NCI-H2227 (cell line): Measurements from ENCODE around the gene RAB3GAP2.
"Not testable (repeated sequence)": the region's sequence is repeated elsewhere in the genome, so short reads cannot be mapped to it uniquely, and the experiment has no call there.

Experiments
- DNase-seq: peaks from one replicate; lab custom pipeline; 2025; ENCODE audit not compliant: unreplicated experiment; lab: John Stamatoyannopoulos, UW

Gene RAB3GAP2

DNA sequence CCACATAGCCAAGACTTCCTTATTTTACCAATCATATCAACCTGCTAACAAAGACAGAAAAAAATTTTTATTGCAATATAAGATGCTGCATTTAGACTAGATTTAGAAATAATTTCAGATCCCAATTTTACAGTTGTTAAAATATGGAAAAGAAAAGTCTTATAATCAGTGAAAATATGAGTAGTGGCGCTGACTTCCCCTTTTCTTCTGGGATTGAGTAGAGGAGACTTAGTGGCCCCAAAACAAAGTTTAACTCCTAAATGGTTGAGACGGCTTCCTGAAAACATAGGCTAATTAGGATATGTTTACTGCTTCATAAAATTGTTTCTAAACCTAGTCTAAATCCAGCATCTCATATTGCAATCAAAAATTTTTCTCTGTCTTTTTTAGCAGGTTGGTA lies 68.4 kb downstream of the RAB3GAP2 start:
- no peak for DNase-seq

DNA sequence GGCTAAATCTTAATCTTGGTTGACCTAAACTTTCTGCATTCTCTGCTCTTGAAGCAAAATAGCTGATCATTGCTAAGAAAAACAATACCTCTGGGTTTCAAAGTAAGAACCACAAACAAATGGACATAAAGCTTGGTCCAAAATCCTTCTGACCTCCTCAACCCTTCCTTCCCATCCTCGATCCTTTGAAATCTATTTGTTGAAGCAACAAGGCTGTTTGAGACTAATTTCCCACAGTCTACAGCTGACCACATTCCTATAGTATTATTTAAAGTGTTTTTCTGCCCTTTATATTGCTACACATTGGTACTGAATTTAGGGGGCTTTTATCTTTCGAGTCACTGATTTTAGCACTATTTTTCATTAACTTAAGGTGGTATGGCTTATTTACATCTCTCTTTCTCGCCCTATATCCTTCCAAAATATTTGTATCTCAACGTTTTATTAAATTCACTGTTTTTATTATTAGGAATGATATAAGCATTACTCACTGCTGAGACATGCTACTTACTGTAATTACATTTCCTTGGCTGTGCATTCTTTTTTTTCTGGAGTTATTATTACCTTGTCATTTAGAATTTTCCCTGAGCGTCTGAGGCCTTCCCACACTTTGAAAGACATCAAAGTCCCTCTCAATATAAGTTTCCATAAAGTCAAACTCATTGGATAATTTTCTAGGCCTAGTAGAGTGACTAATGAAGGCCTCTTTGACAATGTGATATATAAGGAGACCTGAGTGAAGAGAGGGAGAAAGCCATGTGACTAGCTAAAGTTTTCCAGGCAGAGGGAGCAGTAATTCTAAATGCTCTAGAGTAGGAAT lies 73.9 kb downstream of the RAB3GAP2 start:
- DNase-seq, result no peak

DNA sequence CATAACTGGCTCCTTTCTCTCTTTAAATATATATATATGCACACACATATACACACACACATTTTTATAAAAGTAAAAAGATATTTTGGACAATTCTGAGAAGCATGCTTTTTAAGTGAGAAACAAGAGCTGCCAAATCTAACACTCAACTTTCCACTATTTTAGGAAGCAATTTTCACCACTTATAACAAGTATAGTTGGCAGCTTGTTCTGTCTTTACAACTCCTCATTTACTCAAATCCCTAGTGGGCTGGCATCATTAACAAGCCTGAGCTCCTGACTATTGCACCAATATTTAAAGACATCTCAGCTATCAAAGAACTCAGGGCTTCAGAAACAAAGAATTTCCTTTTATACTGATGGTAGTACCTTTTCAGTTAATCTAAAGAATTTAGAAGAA lies 76.6 kb downstream of the RAB3GAP2 start:
- DNase-seq, result no peak

DNA sequence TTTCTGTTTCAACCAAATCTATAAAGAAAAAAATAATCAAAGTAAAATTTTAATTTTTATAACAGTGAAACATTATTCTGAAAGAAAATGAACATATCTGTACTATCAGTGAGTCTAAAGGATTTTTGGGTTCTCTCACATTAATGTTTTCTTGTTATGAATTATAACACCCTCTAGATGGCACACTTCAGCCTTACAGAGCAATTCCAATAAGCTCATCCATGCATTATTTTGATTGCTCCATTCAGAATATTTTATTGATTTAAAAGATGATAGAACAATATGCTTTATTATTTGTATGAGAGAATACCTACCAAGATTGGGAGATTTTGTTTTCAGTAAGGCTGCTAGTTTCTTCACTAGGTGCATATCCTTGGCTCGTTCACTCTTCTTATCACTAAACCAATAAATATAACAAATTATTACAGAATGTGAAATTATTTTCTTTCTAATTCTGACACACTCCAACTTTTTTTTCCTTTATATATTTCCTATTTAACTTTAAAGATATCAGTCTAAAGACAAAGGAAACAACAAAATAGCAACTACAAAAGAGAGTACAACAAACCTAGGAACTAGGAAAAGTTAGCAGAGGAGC lies 82.4 kb downstream of the RAB3GAP2 start:
- peak; percentile 39 for DNase-seq

DNA sequence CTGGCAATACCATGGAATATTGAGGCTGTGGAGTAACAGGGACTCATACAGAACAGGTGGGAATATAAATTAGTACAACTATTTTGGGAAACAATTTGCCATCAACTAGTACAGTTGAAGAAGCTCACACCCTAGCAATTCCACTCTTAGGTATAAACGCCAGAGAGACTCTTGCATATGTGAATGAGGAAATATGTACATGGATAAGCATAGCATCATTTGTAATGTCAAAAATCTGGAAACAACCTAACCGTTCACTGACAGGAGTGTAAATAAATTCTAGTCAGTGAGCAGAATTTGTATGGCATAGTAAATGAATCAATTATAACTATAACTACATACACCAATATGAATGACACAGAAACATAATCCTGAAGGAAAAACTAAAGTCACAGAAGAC lies 83.7 kb downstream of the RAB3GAP2 start:
- no peak for DNase-seq

DNA sequence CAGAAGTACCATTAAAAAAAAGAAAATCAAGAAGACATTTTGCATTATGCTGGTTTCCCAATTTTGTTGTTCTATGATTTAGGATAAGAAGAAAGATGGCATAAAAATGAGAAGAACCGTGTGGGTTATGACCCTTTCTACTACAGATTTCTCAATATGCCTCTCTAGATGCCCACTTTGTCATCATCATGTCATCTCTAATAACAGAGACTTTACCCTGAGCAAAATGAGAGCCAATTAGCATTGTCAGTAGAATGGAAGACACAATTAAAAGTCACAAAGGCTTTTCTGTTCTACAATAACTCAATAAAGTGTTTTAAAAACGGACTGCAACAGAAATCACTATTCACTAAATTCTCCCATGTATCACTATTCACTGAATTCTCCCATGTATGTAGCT lies 85.5 kb downstream of the RAB3GAP2 start:
- DNase-seq, result peak; percentile 27

DNA sequence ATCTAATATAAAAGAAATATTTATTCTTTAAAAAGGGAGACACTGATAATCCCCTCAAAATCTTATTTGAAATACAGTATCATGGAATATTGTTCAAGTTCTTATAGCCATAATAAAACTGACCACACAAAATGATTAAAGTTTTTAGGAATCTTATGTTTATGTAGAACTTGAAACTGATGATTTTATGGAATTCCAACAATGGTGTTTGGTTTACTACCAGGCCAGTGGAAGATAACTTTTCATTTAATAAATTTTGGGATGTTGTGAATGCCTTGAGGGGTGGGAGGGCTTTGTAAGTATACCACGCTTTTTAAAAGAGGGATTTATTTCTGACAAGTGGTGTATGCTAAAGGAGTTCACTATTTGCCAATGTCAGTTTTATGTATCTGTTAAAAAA lies 87.7 kb downstream of the RAB3GAP2 start:
- no peak for DNase-seq

DNA sequence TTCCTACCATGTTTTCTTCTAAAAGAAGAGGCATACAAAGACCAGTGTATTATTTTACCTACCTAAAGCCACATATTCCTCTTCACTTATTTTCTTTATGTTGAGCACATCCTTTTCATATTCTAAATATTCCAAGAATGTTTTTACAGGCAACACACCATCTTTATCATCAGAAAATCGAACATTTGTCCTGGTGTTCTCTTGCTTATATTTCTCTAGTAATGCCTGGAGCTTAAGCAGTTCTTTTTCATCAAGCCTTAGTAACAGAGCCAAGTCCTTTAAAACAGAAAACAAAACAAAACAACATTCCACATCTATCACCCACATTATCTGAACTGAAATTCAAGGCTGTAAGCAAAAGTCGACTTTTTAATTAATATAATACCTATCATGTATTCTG lies 89.6 kb downstream of the RAB3GAP2 start:
- no peak for DNase-seq

DNA sequence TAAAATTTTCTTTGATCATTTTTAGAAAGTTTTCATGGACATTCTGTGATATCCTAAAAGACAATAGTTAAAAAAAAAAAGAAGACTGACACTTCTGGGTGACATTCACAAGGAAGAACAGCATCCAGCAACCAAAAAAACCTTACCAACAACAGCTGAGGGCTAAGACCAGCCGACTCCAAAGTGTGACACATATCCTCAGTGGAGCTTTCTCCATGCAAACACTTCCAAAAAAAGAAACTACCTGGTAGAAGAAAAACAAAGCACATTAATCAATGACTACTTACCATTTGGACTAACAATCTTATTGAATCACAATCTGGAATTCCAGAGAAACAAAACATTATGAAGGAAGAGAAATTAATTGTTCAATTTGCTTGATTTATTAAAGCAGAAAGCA lies 90.1 kb downstream of the RAB3GAP2 start:
- DNase-seq, result no peak

DNA sequence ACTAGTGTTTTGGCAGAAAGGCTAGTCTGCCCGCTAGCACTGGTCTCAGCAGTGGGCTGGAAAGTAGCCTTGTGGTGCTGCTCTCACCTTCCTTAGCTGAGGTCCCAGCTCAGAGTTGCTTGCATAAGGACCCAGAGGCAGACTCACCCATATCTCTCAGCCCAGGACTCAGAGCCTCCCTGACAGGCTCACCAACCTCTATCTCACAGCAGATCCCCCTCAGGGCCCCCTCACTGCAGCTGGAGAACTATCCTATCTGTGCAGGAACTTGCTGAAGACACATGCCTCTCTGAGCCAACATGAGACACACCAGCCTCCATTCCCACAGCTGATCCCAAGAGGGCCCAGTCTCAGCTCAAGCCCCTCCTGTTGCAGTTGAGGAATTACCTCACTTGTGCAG lies 95.7 kb downstream of the RAB3GAP2 start:
- DNase-seq, result no peak

DNA sequence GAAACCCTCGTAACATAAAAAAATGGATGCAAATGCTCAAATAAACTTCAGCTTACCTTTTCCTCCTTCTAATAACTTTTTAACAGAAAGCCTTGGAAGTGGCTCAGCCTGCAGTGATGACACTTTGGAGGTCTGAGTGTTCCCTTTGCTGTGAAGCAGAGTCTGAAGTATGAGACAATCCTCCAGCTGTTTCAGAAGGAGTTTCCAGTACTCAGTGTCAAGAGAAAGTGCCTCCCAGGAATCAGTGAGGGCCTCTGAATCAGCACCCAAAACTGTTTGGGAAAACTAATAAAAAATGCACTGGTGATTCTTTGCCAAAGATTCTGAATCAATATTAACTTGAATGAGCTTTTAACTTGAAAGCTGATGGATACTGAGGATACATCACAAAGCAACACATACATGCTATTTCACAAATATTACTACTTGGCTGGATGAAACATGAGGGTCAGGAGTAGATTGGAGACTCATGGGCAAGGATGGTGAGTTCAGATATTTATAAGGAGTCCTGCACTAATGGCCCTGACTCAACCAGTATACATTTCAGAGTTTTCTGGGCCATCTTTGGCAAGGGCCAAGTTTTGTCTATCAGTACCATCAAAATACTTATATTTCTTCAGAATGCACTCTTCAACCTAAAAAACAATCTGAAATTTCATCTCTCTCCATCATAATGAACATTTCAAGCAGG lies 101.3 kb downstream of the RAB3GAP2 start:
- DNase-seq, result no peak

DNA sequence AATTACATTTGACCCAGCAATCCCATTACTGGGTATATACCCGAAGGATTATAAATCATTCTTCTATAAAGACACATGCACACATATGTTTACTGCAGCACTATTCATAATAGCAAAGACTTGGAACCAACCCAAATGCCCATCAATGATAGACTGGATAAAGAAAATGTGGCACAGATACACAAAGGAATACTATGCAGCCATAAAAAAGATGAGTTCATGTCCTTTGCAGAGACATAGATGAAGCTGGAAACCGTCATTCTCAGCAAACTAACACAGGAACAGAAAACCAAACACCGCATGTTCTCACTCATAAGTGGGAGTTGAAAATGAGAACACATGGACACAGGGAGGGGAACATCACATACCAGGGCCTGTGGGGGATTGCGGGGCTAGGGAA lies 102.4 kb downstream of the RAB3GAP2 start:
- not testable (repeated sequence) for DNase-seq

DNA sequence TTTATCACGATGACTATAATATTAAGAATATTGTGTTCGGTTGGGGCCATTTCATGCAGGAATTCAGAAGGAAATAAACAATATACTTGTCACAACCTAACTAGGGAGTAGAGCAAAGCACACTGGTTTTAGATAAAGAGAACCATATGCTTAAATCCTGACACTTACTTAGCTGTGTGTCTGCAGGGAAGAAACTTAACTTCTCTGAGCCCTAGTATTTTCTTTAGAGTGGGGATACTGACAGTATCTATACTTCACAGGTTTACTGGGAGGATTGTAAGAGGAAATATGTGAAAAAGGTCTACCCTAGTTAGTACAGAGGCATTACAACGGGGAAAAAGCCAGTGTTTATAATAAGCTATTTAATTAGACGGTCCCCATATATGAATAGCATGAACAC lies 105.4 kb downstream of the RAB3GAP2 start:
- DNase-seq, result no peak

DNA sequence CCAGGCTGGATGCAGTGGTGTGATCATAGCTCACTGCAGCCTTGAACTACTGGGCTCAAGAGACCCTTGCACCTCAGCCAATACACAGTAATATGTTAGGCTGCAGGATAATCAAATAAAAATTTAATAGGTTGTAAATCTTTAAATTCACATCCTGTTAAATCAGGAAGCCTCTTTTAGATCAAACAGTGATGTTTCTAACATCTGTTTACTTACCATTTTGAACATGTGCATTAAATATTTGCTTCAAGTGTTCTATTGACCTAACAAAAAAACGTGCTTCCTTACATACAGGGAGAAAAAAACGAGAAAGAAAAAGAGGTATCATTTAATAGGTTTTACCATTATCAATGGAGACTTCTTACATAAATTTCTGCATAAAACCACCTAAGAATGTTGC lies 107.7 kb downstream of the RAB3GAP2 start:
- DNase-seq, result no peak

DNA sequence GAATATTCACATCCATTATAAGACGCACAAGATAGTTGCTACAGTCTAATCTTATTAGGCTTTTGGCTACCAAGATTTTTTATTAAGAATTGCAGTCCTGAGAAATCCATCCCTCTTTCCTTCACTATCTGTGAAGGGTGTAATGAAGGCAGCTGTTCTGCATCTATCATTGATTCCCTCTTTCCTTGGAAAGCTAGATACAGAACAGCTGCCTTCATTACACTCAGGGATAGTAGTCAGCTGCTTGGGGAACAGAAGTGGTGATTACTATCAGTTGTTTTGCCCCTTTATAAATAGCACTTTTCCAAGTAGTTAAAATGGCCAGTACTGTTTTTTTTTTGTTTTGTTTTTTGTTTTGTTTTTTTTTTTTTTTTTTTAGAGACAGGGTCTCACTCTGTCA lies 108.1 kb downstream of the RAB3GAP2 start:
- DNase-seq, result no peak

DNA sequence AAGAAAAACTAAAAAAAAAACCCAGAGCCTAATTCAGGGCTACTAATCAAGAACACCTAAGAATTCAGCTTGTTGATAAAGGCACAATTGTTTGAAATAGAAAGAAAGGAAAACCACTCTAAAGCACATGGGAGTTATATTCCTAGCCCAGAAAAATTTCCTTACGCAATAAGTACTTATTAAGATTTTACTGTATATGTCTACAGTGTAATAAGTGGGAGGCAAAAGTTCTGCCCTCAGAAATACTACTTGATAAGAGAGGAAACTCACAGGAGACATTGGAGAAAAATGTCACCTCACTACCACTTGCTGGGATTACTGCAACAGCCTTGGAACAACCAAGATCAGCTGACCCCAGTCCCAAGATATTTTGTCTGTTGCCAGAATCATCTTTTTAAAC lies 112.2 kb downstream of the RAB3GAP2 start:
- DNase-seq, result no peak

DNA sequence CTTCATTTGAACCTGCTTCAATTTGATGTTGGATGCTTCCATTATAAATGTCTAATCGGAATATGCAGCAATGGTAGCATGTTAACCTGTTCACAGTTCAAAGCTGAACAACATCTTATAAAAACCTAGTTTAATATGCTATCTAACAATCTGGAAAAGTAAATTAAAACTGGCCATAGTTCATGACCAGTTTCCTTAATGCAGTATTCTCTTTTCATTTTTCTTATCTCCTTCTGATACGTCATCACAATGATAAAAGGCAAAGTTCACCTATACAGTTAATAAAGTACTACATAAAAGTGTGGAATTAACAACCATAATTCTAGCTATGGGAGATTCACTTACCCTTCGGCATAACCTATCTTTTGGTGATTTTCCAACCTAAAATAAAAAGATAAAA lies 113.2 kb downstream of the RAB3GAP2 start:
- no peak for DNase-seq

DNA sequence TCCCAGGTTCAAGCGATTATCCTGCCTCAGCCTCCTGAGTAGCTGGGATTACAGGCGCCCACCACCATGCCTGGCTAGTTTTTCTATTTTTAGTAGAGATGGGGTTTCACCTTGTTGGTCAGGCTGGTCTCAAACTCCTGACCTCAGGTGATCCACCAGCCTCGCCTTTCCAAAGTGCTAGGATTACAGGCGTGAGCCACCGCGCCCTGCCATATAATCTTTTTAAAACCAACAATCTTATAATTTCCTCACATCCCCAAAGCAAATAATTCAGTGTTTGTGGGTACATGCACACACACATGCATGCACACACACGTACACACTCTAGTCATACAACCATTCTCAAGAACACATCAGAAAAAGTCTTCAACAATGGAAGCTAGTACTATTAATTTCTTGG lies 113.7 kb downstream of the RAB3GAP2 start:
- not testable (repeated sequence) for DNase-seq

DNA sequence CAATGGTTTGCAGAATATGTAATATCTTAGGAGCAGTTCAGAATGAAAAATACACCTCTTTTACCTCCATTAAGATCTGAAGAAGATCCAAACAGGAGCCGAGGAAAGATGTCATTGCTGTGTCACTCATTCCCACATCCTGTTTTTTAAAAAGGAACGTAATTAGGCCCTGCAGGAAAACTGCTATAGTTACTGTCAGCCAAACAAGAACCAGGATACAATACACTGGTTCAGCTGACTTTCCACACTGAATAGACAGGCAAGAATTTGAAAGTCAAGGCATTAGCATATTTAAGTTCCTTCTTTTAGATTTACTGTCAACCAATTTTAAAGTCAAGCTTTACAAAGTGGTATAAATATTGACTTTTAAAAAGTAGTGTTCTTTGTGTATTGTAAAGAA lies 114.5 kb downstream of the RAB3GAP2 start:
- DNase-seq, result no peak

DNA sequence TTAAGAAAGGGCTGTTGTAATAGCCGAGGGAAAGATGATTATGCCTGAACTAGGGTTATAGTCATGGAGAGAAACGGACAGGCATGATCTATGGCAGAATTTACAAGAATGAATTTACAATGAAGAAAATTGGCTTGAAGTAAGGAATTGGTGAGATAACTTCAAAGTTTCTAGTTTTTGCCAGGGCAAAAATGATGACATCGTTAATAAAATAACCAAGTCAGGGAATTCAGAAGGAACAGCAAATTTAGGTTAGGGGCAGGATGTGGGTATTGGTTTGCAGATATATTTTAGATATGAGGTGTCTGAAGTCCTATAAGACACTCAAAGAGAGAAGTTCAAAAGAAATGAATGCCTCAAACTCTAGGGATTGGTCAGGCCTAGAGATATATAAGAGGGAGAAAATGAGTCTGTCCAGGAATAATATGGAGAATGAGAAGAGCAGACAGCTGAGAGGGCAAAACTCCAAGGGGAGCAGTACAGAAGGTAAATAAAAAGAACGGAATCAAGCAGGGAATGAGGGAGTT lies 115.6 kb downstream of the RAB3GAP2 start:
- DNase-seq, result no peak

DNA sequence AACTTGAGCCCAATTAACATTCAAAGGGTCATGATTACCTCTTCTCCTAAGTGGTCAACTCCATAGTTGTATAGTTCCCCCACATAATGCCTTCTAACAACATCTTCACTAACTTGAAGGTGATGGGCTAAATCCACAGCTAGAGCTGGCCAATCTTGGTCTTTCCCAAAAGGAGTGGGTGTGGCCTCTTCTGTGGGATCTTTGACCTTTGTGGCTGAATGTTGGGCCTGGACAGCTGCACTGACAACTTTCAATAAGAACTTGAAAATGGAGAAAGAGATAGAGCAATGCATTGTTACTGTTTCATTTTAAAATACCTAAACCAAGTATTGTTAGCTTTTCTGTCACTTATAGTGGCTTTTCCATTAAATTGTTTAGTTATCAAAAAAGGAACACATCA lies 119.1 kb downstream of the RAB3GAP2 start:
- no peak for DNase-seq

DNA sequence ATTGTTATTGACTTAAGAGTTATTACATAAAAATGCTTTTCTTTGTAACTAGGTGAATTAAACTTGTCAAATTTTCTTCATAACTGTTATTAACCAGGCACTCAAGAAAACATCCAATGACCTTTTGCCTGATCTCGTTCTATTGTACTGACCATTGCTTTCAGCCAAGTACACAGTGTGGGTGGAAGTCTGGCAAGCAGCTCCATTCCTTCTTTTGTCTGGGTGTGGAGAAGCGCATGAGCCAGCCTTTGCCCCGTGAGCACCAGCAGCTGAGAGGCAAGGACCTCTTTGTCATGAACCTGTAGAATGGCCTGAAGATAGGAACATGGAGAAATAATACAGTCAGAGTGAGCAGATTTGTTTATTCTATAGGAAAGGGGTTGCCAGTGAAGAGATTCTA lies 120.8 kb downstream of the RAB3GAP2 start:
- peak; percentile 70 for DNase-seq
